Measurements from ENCODE around the gene GLI2. TPM values are rescaled to one million over a fixed set of nuclear protein-coding genes. Genes with fewer than 3 reads are reported as not detected.

Gene GLI2
- total and polyA plus RNA-seq, 2 of the 13 experiments (the other 11 are each of a cell fraction or from before 2014, with no cell fraction given) = not detected

DNA sequence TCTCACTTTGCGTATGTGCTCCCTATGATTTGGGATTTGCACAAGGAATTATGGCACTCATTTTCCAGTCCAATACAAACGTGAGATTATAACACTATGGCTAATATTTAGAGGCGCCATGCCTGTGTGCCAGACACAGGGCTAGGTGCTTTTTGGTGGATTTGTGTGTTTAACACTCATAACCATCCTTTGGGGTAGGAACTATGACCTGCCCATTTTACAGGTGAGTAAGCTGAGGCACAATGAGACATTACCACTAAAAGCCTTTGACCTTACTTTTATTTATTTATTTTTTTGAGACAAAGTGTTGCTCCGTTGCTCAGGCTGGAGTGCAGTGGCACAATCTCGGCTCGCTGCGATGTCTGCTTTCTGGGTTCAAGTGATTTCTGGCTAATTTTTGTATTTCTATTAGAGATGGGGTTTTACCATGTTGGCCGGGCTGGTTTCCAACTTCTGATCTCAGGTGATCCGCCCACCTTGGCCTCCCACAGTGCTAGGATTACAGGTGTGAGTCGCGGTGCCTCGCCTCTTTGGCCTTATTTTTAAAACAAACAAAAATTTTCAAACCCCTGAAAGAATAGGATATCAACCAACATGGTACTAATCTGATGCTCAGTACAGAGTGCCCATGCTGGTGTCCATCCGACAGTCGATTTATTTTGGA, 26.6 kb upstream of the GLI2 start:
- no peak overlapping the region for H3K4me2 ChIP-seq (ENCODE audit: low read depth, low read length)
- in situ Hi-C loops (cut with HindIII; ENCODE audit: extremely low pct_ligation_motif_present, low pct_unique_long_range_greater_than_20kb) (no loop called here), intact Hi-C loops (cut with micrococcal nuclease; ENCODE audit: unreplicated experiment) (no loop called here)
- ChIA-PET POLR2A (no interaction called here), CTCF (ENCODE audit: low intra/inter-chr PET ratio, low total read pairs) (no interaction called here)
- no peak overlapping the region for H3K4me3 ChIP-seq (replicated peaks in 1 of 3; ENCODE audit: insufficient read depth in 1 of 3, low read depth in 2 of 3, low read length in 3 of 3)
- H2AFZ ChIP-seq (ENCODE audit: low read length) = no peak overlapping the region
- no peak for DNase-seq (ENCODE audit: low spot score)
- no peaks in the 10 kb centered on the region for H3K4me1 ChIP-seq (ENCODE audit: insufficient read depth, low read length)
- BruUV-seq (replicated peaks) = no TSS peak
- ATAC-seq = no peak
- H4K20me1 ChIP-seq (ENCODE audit: insufficient read depth, low read length) = no peaks in the 10 kb centered on the region
- H3K9ac ChIP-seq (ENCODE audit: insufficient read depth, low read depth, low read length) = no peak overlapping the region
- no peak for FAIRE-seq
- H3K27me3 ChIP-seq (ENCODE audit: control insufficient read depth in 1 of 2, insufficient read depth in 2 of 2, low read length in 2 of 2) = peaks cover 5 to 90% of the 10 kb centered on the region in 2 experiments; a peak in 4 of 5 replicates
- H3K36me3 ChIP-seq (replicated peaks in 1 of 2; ENCODE audit: control insufficient read depth in 1 of 2, insufficient read depth in 2 of 2, low read length in 2 of 2) = no peaks in the 10 kb centered on the region
- H3K9me3 ChIP-seq (ENCODE audit: low read length) = no peaks in the 10 kb centered on the region
- TF ChIP-seq POGZ (CRISPR knock-in tag; IDR thresholded peaks at IDR 0.05) (no peak), ZNF263 (CRISPR knock-in tag; IDR thresholded peaks at IDR 0.05) (no peak), ARHGAP35 (CRISPR knock-in tag; IDR thresholded peaks at IDR 0.05; ENCODE audit: borderline replicate concordance) (no peak), SETDB1 (CRISPR knock-in tag; IDR thresholded peaks at IDR 0.05; ENCODE audit: borderline replicate concordance) (no peak), ZNF451 (CRISPR knock-in tag; IDR thresholded peaks at IDR 0.05) (no peak), ARID4A (CRISPR knock-in tag; IDR thresholded peaks at IDR 0.05; ENCODE audit: borderline replicate concordance) (no peak), LRRFIP1 (CRISPR knock-in tag; conservative IDR thresholded peaks at IDR 0.05) (no peak), ZNF7 (CRISPR knock-in tag; IDR thresholded peaks at IDR 0.05) (peak; percentile 58; the same call in 1 of the 2 replicates), ZNF629 (CRISPR knock-in tag; conservative IDR thresholded peaks at IDR 0.05) (peak; percentile 64; the same call in 1 of the 2 replicates), KDM5B (CRISPR knock-in tag; IDR thresholded peaks at IDR 0.05; ENCODE audit: borderline replicate concordance) (no peak), IKZF1 (IDR thresholded peaks at IDR 0.05) (no peak), ZNF180 (CRISPR knock-in tag; IDR thresholded peaks at IDR 0.05; ENCODE audit: borderline replicate concordance, low read depth) (no peak)
- TF ChIP-seq, protein P1, sequence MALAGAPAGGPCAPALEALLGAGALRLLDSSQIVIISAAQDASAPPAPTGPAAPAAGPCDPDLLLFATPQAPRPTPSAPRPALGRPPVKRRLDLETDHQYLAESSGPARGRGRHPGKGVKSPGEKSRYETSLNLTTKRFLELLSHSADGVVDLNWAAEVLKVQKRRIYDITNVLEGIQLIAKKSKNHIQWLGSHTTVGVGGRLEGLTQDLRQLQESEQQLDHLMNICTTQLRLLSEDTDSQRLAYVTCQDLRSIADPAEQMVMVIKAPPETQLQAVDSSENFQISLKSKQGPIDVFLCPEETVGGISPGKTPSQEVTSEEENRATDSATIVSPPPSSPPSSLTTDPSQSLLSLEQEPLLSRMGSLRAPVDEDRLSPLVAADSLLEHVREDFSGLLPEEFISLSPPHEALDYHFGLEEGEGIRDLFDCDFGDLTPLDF (CRISPR knock-in tag; IDR thresholded peaks at IDR 0.05) = no peak
- no peak overlapping the region for H3K27ac ChIP-seq (ENCODE audit: extremely low read length, insufficient read depth, low read length)
- whole genome bisulfite sequencing (ENCODE audit: low lambda C conversion rate) = 54% methylated on average over 14 of the region's 14 CpGs
- no peaks in the 10 kb centered on the region for H3K79me2 ChIP-seq (ENCODE audit: insufficient read depth, low read length)
